SKM-1 treated with dmso at 0.1 percent for 144 hours (cell line): ENCODE results near the gene SH3GLB1.

Experiments
- DNase-seq: peaks from one replicate; lab custom pipeline; 2025; ENCODE audit not compliant: unreplicated experiment; lab: John Stamatoyannopoulos, UW

The SH3GLB1 gene

GRCh38 chr1:86773341-86774288, 69.2 kb downstream of the SH3GLB1 start:
- DNase-seq = no peak

GRCh38 chr1:86774305-86775295, 70.2 kb downstream of the SH3GLB1 start:
- DNase-seq = peak; percentile 97

GRCh38 chr1:86775395-86775794, 71.0 kb downstream of the SH3GLB1 start:
- no peak for DNase-seq

- no peak for DNase-seq
Measured at GRCh38 chr1:86776108-86776507, 71.7 kb downstream of the SH3GLB1 start.

- DNase-seq = no peak
Measured at GRCh38 chr1:86778569-86779239, 74.3 kb downstream of the SH3GLB1 start.

GRCh38 chr1:86779308-86780191, 75.2 kb downstream of the SH3GLB1 start:
- DNase-seq = no peak

GRCh38 chr1:86782482-86782881, 78.1 kb downstream of the SH3GLB1 start:
- no peak for DNase-seq

- no peak for DNase-seq
Measured at GRCh38 chr1:86787621-86788020, 83.2 kb downstream of the SH3GLB1 start.

- DNase-seq = peak; percentile 71
Measured at GRCh38 chr1:86788300-86789206, 84.2 kb downstream of the SH3GLB1 start.

GRCh38 chr1:86795316-86795715, 90.9 kb downstream of the SH3GLB1 start:
- DNase-seq = no peak
